ENCODE results near the gene SLC8A1.

The SLC8A1 gene

DNA sequence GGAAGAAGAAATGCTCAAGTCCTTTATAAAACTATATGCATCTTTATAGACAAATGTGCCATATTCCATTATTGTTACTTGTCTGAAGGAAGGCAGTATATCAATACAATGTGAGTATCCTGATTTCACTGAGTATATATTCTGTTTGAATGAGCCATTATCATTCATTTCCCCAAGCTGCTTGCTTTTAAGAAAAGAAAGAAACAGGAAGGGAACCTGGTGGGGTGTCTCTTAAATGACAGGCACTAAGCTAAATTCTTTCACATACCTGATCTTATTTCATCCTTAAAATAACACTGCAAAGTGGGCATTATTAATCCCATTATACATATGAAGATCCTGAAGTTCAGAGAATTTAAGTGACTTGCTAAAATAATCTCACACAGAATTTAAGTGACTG, 307.9 kb downstream of the SLC8A1 start:
- no peak overlapping the region for H3K9ac ChIP-seq (ENCODE audit: low read depth, low read length, poor library complexity, severe bottlenecking)
- no peaks in the 10 kb centered on the region for H3K9me3 ChIP-seq (ENCODE audit: insufficient read depth, low read depth, low read length)
- H3K4me1 ChIP-seq (ENCODE audit: insufficient read depth, low read length, poor library complexity, severe bottlenecking), result no peaks in the 10 kb centered on the region
- no peak overlapping the region for H3K4me2 ChIP-seq (ENCODE audit: low read depth, low read length, poor library complexity, severe bottlenecking)
- no peaks in the 10 kb centered on the region for H3F3A ChIP-seq (ENCODE audit: low read depth)
- H3K27me3 ChIP-seq (ENCODE audit: insufficient read depth, low read length, poor library complexity, severe bottlenecking), result no peaks in the 10 kb centered on the region
- H2AFZ ChIP-seq (ENCODE audit: low read length), result no peak overlapping the region
- TF ChIP-seq EZH2phosphoT487 (IDR thresholded peaks at IDR 0.05; ENCODE audit: borderline replicate concordance), result no peak
- TF ChIP-seq, protein P1, sequence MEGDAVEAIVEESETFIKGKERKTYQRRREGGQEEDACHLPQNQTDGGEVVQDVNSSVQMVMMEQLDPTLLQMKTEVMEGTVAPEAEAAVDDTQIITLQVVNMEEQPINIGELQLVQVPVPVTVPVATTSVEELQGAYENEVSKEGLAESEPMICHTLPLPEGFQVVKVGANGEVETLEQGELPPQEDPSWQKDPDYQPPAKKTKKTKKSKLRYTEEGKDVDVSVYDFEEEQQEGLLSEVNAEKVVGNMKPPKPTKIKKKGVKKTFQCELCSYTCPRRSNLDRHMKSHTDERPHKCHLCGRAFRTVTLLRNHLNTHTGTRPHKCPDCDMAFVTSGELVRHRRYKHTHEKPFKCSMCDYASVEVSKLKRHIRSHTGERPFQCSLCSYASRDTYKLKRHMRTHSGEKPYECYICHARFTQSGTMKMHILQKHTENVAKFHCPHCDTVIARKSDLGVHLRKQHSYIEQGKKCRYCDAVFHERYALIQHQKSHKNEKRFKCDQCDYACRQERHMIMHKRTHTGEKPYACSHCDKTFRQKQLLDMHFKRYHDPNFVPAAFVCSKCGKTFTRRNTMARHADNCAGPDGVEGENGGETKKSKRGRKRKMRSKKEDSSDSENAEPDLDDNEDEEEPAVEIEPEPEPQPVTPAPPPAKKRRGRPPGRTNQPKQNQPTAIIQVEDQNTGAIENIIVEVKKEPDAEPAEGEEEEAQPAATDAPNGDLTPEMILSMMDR (conservative IDR thresholded peaks at IDR 0.05; ENCODE audit: low read length), result no peak
- H4K20me1 ChIP-seq (ENCODE audit: insufficient read depth, low read length, poor library complexity, severe bottlenecking), result no peaks in the 10 kb centered on the region
- no peaks in the 10 kb centered on the region for H3K36me3 ChIP-seq (ENCODE audit: insufficient read depth, low read length)
- H3K79me2 ChIP-seq (ENCODE audit: insufficient read depth, low read length), result no peaks in the 10 kb centered on the region
- no peaks in the 10 kb centered on the region for H3K9me2 ChIP-seq (replicated peaks; ENCODE audit: low read depth, low read length)
- no peak overlapping the region for H3K4me3 ChIP-seq (ENCODE audit: low read length, poor library complexity, severe bottlenecking)

DNA sequence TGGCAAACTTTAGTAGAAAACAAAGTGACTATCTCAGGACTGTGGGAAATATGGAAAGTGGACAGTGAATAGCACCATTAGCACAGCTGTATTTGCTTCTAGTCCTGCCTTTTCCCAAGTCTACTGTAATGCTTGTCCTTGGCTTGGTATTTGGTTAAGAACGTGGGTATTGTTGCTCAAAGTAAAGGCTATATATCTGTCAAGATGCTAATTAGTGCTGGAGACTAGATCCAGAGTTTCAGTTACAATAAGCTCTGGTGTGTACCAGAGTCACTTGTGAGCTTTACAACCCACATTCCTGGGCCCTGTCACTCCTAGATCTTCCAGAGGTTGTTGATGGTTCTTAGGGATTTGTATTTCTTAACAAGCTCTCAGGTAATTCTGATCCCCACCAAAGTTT, 313.6 kb downstream of the SLC8A1 start:
- TF ChIP-seq EZH2phosphoT487 (IDR thresholded peaks at IDR 0.05; ENCODE audit: borderline replicate concordance), result no peak
- TF ChIP-seq, protein P1 (conservative IDR thresholded peaks at IDR 0.05; ENCODE audit: low read length), result no peak
- H3K4me3 ChIP-seq (ENCODE audit: low read length, poor library complexity, severe bottlenecking), result no peak overlapping the region
- H3K36me3 ChIP-seq (ENCODE audit: insufficient read depth, low read length), result no peaks in the 10 kb centered on the region
- H3K9me2 ChIP-seq (replicated peaks; ENCODE audit: low read depth, low read length), result no peaks in the 10 kb centered on the region
- no peak overlapping the region for H2AFZ ChIP-seq (ENCODE audit: low read length)
- no peaks in the 10 kb centered on the region for H3K27me3 ChIP-seq (ENCODE audit: insufficient read depth, low read length, poor library complexity, severe bottlenecking)
- H3K9ac ChIP-seq (ENCODE audit: low read depth, low read length, poor library complexity, severe bottlenecking), result no peak overlapping the region
- H3K4me1 ChIP-seq (ENCODE audit: insufficient read depth, low read length, poor library complexity, severe bottlenecking), result no peaks in the 10 kb centered on the region
- H4K20me1 ChIP-seq (ENCODE audit: insufficient read depth, low read length, poor library complexity, severe bottlenecking), result no peaks in the 10 kb centered on the region
- no peak overlapping the region for H3K4me2 ChIP-seq (ENCODE audit: low read depth, low read length, poor library complexity, severe bottlenecking)
- no peaks in the 10 kb centered on the region for H3K79me2 ChIP-seq (ENCODE audit: insufficient read depth, low read length)
- no peaks in the 10 kb centered on the region for H3K9me3 ChIP-seq (ENCODE audit: insufficient read depth, low read depth, low read length)
- H3F3A ChIP-seq (ENCODE audit: low read depth), result no peaks in the 10 kb centered on the region

DNA sequence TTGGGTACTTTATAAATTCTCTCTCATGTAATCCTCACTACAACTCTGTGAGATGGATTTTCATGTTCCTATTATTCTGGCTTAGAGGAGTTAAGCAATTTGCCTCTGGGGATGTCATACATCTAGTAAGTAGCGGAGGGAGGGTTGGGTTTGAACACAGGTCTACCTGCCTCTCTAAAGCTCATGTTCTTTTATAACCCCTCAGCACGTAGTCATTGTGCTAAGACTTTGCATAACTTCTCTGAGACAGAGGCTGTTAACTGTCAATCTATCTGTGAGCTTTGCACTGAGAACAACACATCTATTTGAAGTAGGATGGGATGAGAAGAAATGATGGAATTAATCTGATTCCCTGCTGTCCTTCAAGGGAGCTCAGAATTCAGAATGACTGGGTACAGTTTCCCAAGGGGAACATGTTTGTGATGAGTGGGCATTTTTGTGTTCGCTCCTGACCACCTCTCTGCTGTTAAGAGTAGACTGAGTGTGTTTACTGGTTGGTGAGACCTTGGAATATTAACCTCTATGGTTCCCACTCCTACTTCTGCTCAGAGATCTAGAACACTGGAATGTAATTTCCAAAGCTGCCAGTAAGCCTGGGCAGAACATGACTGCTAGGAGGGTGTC, 320.7 kb downstream of the SLC8A1 start:
- Histone ChIP-seq H3K9ac (ENCODE audit: low read depth, low read length, poor library complexity, severe bottlenecking) (no peak overlapping the region), H3K36me3 (ENCODE audit: insufficient read depth, low read length) (no peaks in the 10 kb centered on the region), H3K79me2 (ENCODE audit: insufficient read depth, low read length) (no peaks in the 10 kb centered on the region), H3K9me2 (replicated peaks; ENCODE audit: low read depth, low read length) (no peaks in the 10 kb centered on the region), H3K4me2 (ENCODE audit: low read depth, low read length, poor library complexity, severe bottlenecking) (no peak overlapping the region), H4K20me1 (ENCODE audit: insufficient read depth, low read length, poor library complexity, severe bottlenecking) (no peaks in the 10 kb centered on the region), H3K9me3 (ENCODE audit: insufficient read depth, low read depth, low read length) (no peaks in the 10 kb centered on the region), H3F3A (ENCODE audit: low read depth) (no peaks in the 10 kb centered on the region), H3K27me3 (ENCODE audit: insufficient read depth, low read length, poor library complexity, severe bottlenecking) (no peaks in the 10 kb centered on the region), H2AFZ (ENCODE audit: low read length) (no peak overlapping the region), H3K4me3 (ENCODE audit: low read length, poor library complexity, severe bottlenecking) (no peak overlapping the region), H3K4me1 (ENCODE audit: insufficient read depth, low read length, poor library complexity, severe bottlenecking) (peaks cover 15% of the 10 kb centered on the region)
- TF ChIP-seq EZH2phosphoT487 (IDR thresholded peaks at IDR 0.05; ENCODE audit: borderline replicate concordance), result no peak
